Ishikawa (cell line): ENCODE data around the gene RUFY3.

ENCODE experiments used
- CEBPB ChIP-seq: IDR thresholded peaks from 2 replicates; pipeline ENCODE4 v1.6.1; 2012
- CREB1 ChIP-seq: IDR thresholded peaks from 2 replicates; pipeline ENCODE4 v1.6.1; 2012; ENCODE audit warnings: low read depth
- EGR1 ChIP-seq: IDR thresholded peaks from 2 replicates; pipeline ENCODE4 v1.6.1; 2012
- EP300 ChIP-seq: IDR thresholded peaks from 2 replicates; pipeline ENCODE4 v1.6.1; 2012; ENCODE audit warnings: borderline replicate concordance
- FOXM1 ChIP-seq: IDR thresholded peaks from 2 replicates; pipeline ENCODE4 v1.6.1; 2012; ENCODE audit warnings: low read depth, borderline replicate concordance
- MAX ChIP-seq: IDR thresholded peaks from 2 replicates; pipeline ENCODE4 v1.6.1; 2012
- NFIC ChIP-seq: IDR thresholded peaks from 2 replicates; pipeline ENCODE4 v1.6.1; 2012
- RAD21 ChIP-seq: IDR thresholded peaks from 2 replicates; pipeline ENCODE4 v1.6.1; 2012; ENCODE audit warnings: low read depth
- TAF1 ChIP-seq: IDR thresholded peaks from 2 replicates; pipeline ENCODE4 v1.6.1; 2012; ENCODE audit warnings: low read depth, mild to moderate bottlenecking
- TCF12 ChIP-seq: IDR thresholded peaks from 2 replicates; pipeline ENCODE4 v1.6.1; 2012; ENCODE audit warnings: low read depth
- TEAD4 ChIP-seq: IDR thresholded peaks from 2 replicates; pipeline ENCODE4 v1.6.1; 2012
- USF1 ChIP-seq: IDR thresholded peaks from 2 replicates; pipeline ENCODE4 v1.6.1; 2012
- YY1 ChIP-seq: IDR thresholded peaks from 2 replicates; pipeline ENCODE4 v1.6.1; 2012; ENCODE audit warnings: low read depth
- ZBTB7A ChIP-seq: IDR thresholded peaks from 2 replicates; pipeline ENCODE4 v1.6.1; 2012; ENCODE audit warnings: low read depth
- TF ChIP-seq, protein P1 (sequence below): IDR thresholded peaks from 2 replicates; pipeline ENCODE4 v1.6.1; 2012; ENCODE audit warnings: low read depth, mild to moderate bottlenecking

RUFY3 gene

DNA sequence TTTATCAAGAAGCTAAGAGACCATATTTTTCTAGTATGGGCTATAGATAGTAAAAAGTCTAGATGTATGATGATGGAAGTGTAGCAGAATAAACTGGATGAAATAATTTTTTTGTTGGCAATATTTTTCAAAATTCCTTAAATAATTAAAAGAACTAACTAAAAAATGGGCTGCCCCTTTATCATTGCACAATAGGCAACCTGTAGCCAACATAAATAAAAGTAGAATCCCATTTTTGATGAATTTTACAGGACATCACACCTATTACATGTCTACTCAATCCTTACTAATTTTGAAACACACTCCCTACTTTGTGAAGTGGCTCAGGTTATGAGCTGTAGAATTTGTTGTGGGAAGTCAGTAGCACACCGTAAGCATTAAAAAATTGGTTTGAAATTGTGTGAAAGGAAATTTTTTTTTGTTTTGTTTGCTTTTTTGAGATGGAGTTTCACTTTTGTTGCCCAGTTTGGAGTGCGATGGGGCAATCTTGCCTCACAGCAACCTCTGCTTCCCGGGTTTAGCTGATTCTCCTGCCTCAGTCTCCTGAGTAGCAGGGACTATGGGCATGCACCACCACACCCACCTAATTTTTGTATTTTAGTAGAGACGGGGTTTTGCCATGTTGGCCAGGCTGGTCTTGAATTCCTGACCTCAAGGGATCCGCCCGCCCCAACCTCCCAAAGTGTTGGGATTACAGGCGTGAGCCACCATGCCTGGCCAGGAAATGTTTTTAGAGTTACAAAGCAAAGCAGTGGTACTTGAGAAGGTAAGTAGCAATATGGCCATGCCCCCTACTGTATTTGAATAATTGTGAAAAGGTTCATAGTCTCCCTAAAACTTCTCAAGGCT lies 8.9 kb upstream of the RUFY3 start:
- TF ChIP-seq YY1, result no peak
- no peak for TF ChIP-seq TAF1
- TF ChIP-seq EGR1, result no peak
- TF ChIP-seq RAD21, result no peak
- no peak for TF ChIP-seq NFIC
- TF ChIP-seq USF1, result no peak
- no peak for TF ChIP-seq MAX
- TF ChIP-seq, protein P1, sequence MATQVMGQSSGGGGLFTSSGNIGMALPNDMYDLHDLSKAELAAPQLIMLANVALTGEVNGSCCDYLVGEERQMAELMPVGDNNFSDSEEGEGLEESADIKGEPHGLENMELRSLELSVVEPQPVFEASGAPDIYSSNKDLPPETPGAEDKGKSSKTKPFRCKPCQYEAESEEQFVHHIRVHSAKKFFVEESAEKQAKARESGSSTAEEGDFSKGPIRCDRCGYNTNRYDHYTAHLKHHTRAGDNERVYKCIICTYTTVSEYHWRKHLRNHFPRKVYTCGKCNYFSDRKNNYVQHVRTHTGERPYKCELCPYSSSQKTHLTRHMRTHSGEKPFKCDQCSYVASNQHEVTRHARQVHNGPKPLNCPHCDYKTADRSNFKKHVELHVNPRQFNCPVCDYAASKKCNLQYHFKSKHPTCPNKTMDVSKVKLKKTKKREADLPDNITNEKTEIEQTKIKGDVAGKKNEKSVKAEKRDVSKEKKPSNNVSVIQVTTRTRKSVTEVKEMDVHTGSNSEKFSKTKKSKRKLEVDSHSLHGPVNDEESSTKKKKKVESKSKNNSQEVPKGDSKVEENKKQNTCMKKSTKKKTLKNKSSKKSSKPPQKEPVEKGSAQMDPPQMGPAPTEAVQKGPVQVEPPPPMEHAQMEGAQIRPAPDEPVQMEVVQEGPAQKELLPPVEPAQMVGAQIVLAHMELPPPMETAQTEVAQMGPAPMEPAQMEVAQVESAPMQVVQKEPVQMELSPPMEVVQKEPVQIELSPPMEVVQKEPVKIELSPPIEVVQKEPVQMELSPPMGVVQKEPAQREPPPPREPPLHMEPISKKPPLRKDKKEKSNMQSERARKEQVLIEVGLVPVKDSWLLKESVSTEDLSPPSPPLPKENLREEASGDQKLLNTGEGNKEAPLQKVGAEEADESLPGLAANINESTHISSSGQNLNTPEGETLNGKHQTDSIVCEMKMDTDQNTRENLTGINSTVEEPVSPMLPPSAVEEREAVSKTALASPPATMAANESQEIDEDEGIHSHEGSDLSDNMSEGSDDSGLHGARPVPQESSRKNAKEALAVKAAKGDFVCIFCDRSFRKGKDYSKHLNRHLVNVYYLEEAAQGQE, result no peak
- no peak for TF ChIP-seq CEBPB
- TF ChIP-seq TCF12, result no peak
- no peak for TF ChIP-seq FOXM1
- TF ChIP-seq TEAD4, result no peak

DNA sequence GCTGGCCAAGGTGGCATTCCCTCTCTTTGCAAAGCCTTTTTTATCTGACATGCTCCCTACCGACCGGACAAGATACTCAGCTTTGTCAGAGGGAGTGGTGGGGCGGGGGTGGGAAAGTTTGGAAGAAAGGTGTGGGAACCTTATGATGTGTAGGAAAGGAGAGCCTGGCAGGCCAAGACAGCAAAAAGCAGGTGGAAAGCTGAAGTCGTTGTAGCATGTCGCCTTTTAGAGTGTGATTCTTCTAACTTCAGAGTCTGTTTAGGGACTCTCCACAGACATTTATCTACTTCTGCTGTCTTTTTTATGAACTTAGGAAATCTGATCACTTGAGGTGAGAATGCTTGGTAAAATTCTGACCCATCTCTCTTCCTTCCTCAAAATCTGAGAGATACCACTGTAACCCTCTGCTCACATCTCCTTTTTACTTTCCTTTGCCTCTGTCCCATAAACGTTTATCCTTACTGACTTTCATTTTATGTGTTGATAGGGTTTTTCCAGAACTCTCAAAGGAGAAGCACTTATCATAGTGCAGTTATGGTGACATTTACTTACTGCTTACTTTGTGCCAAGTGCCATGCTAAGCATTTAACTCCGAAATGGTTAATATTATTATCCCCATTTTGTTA lies 8.2 kb upstream of the RUFY3 start:
- no peak for TF ChIP-seq YY1
- no peak for TF ChIP-seq EGR1
- TF ChIP-seq MAX, result no peak
- no peak for TF ChIP-seq TAF1
- no peak for TF ChIP-seq USF1
- no peak for TF ChIP-seq TCF12
- TF ChIP-seq, protein P1, result no peak
- no peak for TF ChIP-seq CEBPB
- TF ChIP-seq EP300, result no peak

- TF ChIP-seq CEBPB (no peak), EP300 (no peak), TEAD4 (no peak), CREB1 (no peak), ZBTB7A (no peak), YY1 (no peak), TAF1 (no peak), FOXM1 (no peak), MAX (no peak), USF1 (no peak), EGR1 (no peak), NFIC (no peak), RAD21 (no peak), TCF12 (no peak)
- TF ChIP-seq, protein P1, result no peak
These were observed 7.5 kb upstream of the RUFY3 start for GRCh38 chr4:70714079-70714887.
